GM18861 (cell line): ENCODE data around the gene FRMD4A.
A peak's percentile ranks its signal among the peaks of the same experiment; 100 is the strongest.
"Not testable (repeated sequence)": the region's sequence is repeated elsewhere in the genome, so short reads cannot be mapped to it uniquely, and the experiment has no call there.

Experiments used
- ATAC-seq: cut with Tn5 transposase; IDR thresholded peaks from one replicate; pipeline ENCODE4 v1.9.1; 2021; ENCODE audit not compliant: unreplicated experiment

FRMD4A gene

DNA sequence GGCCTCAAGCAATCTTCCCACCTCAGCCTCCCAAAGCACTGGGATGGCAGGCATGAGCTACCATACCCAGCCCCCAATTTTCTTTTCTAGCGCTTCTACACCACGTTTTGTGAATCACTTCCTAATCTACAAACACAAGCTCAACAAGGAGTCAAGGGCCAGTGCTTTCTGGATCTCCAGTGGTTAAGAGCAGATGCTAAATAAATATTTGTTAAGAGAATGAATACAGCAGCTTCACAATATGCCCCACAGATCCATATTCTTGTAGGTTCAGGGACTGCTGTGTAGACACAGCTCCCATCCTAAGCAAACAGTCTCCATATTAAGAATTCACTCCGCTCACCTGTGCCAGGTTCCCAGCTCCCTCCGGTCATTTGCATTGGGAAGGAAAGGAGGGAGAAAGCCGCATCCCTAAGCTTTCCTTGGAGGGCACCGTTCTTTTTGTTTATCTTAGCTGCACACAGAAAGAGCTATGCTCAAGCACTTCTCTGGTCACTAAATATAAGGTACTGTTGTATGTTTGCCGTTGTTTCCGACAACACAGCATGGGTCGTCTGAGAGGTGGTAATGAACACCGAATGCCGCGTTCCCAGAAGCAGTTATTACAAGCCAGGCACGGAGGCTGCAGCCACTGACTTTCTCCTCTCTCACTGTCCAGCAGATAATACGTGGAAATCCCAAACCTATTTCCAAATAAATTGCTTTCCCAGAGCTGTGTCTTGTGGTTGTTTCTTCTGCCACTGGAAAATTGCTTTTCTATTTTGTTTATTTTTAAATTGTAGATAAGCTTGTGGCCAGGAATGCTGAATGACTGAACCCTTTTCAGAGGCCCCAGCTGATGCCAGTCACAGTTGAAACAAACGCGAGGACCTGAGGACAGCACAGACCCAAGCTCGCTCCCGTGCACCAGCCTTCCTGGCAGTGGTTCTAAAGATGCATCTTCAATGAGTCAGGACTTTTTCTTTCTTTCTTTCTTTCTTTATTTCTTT lies 526.9 kb downstream of the FRMD4A start:
- no peak for ATAC-seq

DNA sequence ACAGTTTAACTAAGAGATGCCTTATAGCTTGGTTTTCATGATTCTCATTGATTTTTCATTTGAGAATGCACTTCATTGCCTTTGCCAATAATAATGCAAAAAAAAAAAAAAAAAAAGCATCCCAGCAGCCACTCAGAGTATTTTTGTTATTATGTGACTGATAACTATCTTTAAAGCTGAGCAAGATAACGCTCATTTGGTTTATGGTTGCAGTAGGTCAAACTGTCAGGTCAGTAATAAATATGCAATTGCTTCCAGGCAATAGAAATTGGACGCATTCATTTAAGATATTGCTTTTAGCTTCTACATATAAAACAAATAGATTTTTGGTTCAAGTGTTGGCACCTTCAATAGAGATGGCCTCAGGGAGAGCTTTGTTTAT lies 528.8 kb downstream of the FRMD4A start:
- ATAC-seq: no peak

DNA sequence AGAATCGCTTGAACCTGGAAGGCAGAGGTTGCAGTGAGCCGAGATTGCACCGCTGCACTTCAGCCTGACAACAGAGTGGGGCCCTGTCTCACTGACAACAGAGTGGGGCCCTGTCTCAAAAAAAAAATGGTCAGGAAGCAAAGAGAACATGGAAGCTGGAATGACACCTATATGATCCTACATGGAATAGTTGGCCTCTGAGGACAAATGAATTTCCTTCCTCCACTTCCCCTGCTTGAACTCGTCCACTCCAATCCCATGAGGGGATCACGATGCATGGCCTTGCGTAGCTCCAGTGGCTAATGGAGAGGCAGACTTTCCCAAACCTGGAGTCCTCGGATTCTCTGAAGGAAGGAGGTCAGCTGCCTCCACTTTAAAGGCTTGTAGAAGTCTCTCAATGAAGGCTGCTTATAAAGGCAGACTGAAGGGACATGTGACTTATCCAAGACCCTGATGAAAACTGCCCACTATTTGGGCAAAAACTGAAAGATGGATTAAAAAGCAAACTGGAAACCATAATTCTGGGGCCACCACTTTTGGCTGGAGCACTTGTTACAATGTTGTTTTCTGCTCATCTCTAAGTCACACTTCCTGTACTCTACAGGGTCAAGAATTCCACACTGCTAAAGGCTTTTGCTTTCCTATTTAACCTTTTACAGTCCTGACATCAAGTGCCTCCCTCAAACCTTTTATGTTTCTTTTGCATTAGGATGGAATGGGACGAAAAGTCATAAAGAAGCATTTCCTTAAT lies 529.4 kb downstream of the FRMD4A start:
- no peak for ATAC-seq

DNA sequence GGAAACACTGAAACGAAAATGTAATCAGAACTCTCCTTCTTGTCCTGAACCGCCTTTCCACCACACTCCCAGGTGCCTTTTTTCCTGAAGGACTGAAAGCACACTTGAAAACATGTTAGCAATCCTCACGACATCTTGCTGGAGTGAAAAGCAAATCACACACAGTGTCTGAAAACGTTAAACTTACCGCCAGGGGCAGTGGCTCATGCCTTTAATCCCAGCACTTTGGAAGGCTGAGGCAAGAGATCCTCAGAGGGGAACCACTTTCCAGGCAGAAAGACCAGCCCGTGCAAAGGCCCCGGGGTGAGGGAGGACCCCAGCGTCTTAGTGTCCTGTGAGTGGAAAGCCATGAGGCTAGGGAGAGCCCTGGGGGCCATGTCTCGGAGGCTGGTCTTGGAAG lies 533.6 kb downstream of the FRMD4A start:
- ATAC-seq: no peak

DNA sequence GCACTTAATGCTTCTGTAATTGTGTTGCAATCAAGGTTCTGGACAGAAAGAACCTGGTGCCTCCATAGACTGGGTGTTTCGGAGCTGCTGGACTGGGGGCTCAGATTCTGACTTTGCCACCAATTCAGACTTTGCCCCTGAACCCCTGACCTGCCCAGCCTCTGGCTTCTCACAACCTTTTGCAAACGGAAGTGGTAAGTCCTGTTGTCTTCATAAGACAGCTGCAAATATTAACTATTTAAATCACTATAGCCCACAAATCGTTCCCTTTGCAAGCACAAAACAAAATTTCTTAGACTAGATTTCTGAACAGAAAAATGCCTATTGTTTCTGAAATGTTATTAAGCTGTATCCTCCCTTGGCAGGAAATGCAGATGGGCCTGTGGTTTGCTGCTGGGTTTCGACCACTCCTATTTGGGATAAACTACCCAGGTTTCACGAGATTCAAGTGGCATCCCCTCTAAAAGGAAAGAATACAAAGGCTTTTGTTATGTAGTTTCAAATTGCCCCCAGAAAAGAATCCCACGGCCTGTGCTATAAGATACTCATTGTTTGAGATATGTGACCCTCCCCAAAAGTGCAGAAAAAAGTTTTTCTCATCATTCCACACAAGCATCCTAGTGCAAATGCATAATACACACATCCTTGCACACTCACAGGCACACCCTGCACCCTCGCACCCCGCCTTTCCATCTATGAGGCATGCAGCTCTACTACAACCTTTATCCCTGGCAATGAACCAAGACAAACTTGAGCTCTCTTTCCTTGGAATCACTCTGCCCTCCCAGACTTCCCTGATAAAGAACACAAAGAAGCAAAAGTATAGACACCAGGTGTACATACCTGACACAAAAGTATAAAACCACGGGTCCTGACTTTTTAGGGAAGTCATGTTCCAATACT lies 534.8 kb downstream of the FRMD4A start:
- ATAC-seq: peak; percentile 69

DNA sequence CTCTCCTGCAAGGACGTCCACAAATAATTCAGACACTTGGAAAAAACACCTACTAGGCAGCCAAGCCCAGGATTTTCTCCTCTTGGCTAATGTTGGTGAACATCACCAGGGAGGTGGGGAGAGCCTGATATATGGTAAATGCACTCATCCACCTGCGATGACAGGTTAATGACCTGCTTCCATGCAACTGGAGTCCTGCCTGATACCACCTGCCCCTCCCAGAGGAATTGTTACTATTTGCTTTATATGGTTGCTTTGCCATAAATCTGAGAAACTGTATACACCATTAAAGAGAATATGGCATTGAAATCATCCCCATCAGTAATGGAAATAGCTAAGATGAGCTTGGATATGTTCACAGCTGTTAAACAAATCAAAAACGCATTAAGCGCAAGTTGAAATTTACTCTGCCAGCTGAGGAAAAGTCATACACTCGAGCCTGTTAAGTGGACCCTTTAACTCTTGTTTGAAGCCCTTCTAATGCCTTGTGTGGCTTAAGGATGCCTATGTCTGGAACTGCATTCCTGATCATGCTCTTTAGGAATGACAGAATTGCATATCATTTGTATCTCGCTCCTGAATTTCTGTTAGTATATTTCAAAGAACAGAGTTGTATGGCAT lies 535.6 kb downstream of the FRMD4A start:
- ATAC-seq: no peak

DNA sequence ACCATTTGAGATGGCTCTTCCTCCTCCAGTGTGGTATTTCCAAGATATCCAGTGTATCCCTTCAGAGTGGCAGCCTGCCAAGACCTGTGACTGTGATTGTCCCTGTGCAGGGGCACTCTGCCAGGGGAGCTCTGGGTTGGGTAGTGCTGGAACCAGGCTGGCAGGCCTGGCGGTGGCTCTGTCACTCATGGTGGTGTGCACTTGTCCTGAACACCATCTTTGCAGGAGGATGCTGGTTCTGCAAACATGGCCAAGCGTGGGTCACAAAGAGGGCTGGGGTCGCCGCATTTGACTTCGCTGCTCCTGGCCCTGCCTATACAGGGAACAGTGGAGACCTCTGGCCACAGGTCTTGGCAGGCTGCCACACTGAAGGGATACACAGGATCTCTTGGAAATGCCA lies 538.7 kb downstream of the FRMD4A start:
- no peak for ATAC-seq

DNA sequence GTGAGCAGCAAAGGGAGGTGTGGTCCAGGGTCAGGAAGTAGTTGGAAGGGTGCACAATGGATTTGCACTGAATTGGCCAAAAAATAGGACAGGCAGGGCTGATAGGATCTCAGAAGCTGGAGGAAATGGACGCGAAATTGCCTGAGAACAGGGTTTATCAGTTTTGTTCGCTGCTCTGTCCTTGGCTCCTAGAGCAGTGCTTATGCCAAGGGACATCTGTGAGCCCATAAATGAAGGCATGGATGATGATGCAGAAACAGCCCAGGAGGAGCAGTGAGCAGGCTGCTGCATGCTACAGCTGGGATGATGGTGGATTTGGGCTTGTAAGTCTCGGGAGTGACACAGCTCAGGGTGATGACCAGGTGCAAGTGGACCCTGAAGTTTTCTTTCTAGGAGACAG lies 539.2 kb downstream of the FRMD4A start:
- no peak for ATAC-seq

DNA sequence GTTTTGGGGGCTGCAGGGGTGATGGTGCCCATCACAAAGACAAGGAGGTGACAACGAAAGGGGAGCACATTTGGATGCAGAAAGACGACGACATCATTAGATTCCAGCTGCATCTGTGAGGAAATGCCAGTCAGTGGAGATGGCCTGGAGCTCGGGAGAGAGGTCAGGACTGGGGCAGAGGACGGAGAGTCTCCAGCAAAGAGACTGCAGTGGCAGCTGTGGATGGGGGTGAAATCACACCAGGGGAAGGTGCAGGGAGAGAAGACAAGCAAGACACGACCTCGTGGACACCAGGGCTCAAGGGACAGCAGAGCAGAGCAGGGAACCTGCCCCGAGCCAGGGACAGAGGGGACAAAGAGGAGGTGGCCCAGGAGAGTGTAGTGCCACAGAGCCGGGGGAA lies 540.5 kb downstream of the FRMD4A start:
- no peak for ATAC-seq

DNA sequence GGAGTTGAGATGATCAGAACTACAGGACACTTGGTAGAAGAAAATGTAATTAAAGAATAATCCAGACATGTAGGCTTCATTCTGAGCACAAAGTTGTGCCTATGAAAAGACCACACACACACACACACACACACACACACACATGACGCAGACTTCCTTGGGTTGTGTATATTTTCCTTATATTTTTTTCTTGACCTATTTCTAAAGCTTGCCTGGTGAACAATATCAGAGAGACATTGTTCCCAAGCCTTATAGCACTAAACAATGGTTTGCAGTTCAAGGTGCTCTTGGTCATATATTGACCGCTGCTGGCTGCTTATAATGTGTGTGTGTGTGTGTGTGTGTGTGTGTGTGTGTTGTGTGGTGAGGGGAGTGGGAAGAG lies 541.3 kb downstream of the FRMD4A start:
- no peak for ATAC-seq

DNA sequence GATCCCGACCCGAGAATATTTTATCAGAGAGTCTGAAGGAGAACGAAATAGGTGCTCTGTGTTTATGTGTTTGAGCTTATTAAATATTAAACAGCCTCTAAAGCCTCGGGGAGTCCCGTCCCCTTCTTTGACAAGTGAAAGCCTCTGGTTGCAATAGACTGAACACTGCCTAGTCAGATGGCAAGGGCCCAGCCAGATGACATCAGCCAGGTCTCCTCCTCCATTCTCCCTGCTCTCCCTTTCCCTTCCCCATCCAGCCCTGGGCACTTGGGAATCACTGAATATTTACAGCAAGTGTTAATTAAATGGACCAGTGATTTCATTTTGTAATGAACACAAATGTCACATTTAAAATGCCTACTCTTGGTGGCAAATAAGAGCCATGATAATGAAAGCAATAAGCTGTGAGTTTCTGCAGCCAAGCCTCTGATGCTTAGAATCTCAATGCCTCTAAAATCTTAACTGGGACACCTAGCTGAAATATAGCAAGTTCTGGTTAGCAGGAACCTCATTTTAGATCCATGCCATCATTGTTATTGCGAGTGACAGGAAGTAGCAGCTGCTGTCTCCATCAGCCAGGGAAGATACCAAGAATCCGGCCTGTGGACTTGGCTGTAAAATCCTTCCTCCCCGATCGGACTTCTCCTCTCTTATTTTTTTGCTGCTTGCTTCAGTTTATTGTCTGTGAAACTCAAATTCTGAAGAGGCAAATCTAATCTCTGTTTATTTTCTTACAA lies 541.8 kb downstream of the FRMD4A start:
- peak; percentile 39 for ATAC-seq

DNA sequence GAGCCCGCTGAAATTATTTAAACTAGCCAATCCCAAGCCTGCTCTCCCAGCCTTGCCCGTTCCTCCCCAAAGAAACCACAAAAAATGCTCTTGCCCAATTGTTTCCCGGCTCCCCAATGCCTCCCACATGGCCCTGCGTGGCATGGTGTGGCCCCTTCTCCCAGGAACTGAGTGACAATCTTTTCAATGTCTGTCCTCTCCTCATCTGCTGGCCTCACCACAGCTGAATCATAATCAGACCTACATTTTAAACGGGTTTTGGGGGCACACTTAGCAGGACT lies 542.5 kb downstream of the FRMD4A start:
- no peak for ATAC-seq

DNA sequence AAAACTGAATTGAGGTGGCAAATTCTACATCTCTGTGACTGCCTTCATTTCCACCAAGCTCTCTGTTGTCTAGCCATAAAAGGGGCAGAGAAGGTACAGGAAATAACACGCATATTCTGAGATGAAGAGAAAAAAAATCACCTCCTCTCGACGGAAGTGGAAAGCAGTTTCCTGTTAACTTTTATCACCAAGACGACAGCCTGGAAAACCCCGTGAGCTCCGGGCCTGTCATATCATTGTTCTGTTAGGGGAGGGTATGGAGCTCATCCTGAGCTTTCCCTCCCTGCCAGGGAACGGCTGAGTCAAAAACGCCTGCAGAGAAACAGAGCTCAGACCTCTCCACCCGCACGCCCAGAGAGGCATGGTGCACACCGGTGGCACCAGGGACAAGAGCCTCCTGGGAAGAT lies 543.7 kb downstream of the FRMD4A start:
- peak; percentile 60 for ATAC-seq

DNA sequence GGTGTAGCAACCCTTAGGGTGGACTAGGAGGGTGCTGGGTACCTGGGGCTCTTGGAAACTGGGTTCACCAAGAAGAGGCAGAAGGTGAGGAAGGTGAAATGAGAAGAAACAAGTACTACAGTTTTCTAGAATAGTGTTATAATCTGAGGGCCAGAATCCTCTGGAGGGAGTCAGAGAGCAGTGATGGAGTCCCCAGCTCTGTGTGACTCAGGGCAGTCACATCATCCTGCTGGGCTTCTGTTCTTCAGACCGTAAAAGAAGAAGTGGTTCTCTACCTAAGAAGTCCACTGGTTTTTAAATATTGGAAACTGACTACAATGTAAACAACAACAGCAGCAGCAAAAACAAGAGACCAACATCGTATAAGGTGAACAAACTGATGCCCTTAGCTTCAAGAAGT lies 546.7 kb downstream of the FRMD4A start:
- ATAC-seq: no peak

DNA sequence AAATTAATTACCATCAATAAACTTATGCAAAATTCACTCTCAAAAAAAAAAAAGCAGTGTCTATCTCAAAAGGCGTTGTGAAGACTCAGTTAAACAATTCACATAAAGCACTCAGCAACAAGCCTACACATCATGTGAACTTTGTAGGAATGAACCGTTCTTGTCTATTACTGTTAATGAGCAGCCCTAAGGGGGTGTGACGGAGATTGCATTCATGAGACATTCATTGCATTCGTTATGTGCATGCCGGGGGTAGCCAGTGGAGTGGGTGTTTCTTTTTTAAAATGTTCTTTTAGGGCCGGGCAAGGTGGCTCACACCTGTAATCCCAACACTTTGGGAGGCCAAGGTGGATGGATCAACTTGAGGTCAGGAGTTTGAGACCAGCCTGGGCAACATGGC lies 551.0 kb downstream of the FRMD4A start:
- ATAC-seq: no peak

DNA sequence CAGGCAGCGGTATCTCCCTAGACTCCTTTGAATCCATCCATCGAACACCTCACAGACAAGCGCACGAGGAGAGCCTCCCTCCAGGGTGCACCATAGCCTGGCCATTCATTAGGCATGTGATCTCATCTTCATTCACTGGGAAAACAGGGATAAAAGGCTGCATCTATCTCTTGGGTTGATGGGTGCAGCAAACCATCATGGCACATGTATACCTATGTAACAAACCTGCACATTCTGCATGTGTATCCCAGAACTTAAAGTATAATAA lies 552.1 kb downstream of the FRMD4A start:
- not testable (repeated sequence) for ATAC-seq

DNA sequence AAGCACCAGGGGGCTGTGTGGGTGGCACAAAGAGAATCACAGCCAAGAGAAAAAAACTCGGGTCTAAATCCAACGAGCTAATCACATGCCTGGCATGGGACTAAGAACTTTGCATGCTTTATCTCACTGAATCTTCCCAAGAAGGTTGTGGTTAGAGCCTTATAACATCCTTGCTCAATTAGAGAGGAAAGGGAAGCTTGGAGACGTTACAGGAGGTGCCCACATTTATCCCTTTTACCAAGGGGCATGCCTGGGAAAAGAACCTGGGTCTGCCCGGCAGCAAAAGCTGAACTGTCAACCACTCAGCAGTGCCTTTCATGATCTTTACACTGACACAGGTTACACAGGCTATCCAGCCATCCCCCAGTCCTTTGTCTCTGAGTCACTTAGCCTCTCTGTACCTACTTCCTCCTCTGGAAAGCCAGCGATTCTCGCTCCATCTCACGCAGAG lies 553.8 kb downstream of the FRMD4A start:
- ATAC-seq: peak; percentile 41

DNA sequence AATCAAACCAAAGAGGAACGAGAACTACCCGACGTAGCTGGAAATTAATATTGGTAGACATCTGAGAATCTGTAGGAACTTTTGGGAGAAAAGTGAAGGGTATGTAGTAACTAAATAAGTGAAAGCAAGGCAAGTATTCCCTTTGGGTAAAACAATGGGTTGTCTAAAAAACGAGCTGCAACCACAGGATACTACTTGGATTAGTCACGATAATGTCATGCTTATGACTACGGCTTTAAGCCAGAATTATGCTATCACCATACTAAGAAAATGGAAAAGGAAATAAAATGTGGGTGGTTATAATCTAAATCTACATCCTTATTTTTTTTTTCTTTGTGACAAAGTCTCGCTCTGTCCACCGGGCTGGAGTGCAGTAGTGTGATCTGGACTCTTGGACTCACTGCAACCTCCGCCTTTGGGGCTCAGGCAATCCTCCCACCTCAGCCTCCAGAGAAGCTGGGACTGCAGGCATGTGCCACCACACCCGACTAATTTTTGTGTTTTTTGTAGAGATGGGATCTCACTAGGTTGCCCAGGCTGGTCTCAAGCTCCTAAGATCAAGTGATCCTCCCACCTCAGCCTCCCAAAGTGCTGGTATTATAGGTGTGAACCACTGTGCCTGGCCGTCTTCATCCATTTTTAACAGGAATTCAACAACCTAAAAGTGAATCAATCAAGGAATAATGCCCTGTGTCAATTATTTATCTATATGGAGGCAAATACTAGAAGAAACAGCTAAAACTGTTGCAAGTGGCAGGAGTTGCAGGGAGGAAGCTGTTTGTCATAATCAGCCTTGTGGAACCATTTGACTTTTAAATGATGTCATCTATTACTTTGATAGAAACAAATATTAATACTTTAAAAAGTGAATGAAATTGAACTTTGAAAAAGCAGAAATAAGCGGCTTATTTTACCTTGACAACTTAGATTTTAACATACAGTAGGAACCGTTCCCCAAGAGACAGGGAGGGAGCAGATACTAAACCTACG lies 554.6 kb downstream of the FRMD4A start:
- ATAC-seq: peak; percentile 3

DNA sequence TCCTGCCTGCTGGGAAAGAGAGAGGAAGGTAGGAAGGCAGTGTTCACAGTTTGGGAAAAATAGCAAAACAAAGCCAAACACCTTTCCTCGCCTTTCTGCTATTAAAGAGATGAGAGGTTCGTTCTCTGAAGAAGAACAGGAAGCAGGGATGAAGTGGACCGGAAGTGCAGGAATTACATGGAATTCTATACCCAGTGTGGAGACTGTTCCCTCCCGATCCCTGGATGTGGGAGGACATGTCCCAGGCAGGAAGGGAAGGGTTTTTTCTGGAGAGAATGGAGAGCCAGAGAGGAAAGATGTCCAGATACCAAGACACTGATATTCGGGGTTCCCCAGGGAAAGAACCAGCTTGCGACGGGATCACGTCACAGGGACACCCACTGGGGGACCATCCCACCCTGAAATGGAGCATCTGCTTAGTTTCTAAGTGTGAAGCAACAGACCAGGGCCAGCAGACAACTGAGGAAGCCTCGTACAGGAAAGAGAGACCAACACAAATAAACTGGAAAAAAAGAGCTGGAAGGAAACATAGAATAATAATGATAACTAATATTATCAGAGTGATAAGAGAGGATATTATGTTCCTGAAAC lies 556.3 kb downstream of the FRMD4A start:
- ATAC-seq: no peak
